GM19193 (cell line): ENCODE data around the gene NRG3.

ENCODE experiments used
- POLR2A ChIP-seq: IDR thresholded peaks from 4 replicates; pipeline ENCODE4 v1.6.1; 2011; ENCODE audit not compliant: insufficient read depth, insufficient read length; ENCODE audit errors: extremely low read depth

NRG3 gene

GRCh38 chr10:81875467-81876252 lies 666 bp downstream of the NRG3 start:
- no peak for TF ChIP-seq POLR2A

- no peak for TF ChIP-seq POLR2A
Observed at GRCh38 chr10:81876253-81877077, 1.5 kb downstream of the NRG3 start.

- TF ChIP-seq POLR2A, result no peak
Observed at GRCh38 chr10:81877596-81877995, 2.6 kb downstream of the NRG3 start.

- TF ChIP-seq POLR2A, result no peak
Observed at GRCh38 chr10:81882011-81882410, 7.0 kb downstream of the NRG3 start.

GRCh38 chr10:81884856-81885255 lies 9.9 kb downstream of the NRG3 start:
- no peak for TF ChIP-seq POLR2A

- no peak for TF ChIP-seq POLR2A
Observed at GRCh38 chr10:81885491-81885890, 10.5 kb downstream of the NRG3 start.

GRCh38 chr10:81886939-81887338 lies 11.9 kb downstream of the NRG3 start:
- no peak for TF ChIP-seq POLR2A

- no peak for TF ChIP-seq POLR2A
Observed at GRCh38 chr10:81889181-81889769, 14.3 kb downstream of the NRG3 start.

- no peak for TF ChIP-seq POLR2A
Observed at GRCh38 chr10:81894616-81895015, 19.6 kb downstream of the NRG3 start.

GRCh38 chr10:81898518-81898917 lies 23.5 kb downstream of the NRG3 start:
- no peak for TF ChIP-seq POLR2A

- no peak for TF ChIP-seq POLR2A
Observed at GRCh38 chr10:81900989-81901388, 26.0 kb downstream of the NRG3 start.

- no peak for TF ChIP-seq POLR2A
Observed at GRCh38 chr10:81903472-81903871, 28.5 kb downstream of the NRG3 start.

GRCh38 chr10:81905161-81905560 lies 30.2 kb downstream of the NRG3 start:
- no peak for TF ChIP-seq POLR2A

GRCh38 chr10:81909453-81909852 lies 34.5 kb downstream of the NRG3 start:
- TF ChIP-seq POLR2A, result no peak

- TF ChIP-seq POLR2A, result no peak
Observed at GRCh38 chr10:81911328-81911727, 36.3 kb downstream of the NRG3 start.
